ENCODE measurements around the gene CDK5. TPM values are rescaled to one million over a fixed set of nuclear protein-coding genes. Genes with fewer than 3 reads are reported as not detected.
"Not testable (repeated sequence)": the region's sequence is repeated elsewhere in the genome, so short reads cannot be mapped to it uniquely, and the experiment has no call there.

The CDK5 gene
- total RNA-seq, 5 donors from 2014 or later (not counting 1 experiment from before 2014, with no cell fraction given) = 5.3 to 8.4 (median 6.5) TPM

- peak overlapping the region; percentile 61 to 95 for H3K4me3 ChIP-seq (ENCODE audit: control insufficient read depth in 1 of 2, extremely low read depth in 1 of 2, low read length in 1 of 2)
- peaks cover 0 to 15% of the 10 kb centered on the region in 2 experiments for H3K27me3 ChIP-seq (replicated peaks in 1 of 2; ENCODE audit: control insufficient read depth in 2 of 2, extremely low read depth in 1 of 2, insufficient read depth in 2 of 2, low read length in 1 of 2)
- not testable (repeated sequence) for H3K9me3 ChIP-seq; H3K9me3 Mint-ChIP-seq; H3K36me3 Mint-ChIP-seq; H3K27me3 Mint-ChIP-seq; DNase-seq; H3K36me3 ChIP-seq (ENCODE audit: control insufficient read depth in 2 of 2, extremely low read depth in 1 of 2, insufficient read depth in 1 of 2, low read length in 1 of 2)
- CTCF ChIA-PET = interaction anchor here in 1 of 2 donors (1.0 to 1.5 kb wide), 11 partner anchors 10 to 217 kb away, joined by 3 to 19 read pairs (median 4); partner anchors contain the start of genes ABCF2 and FASTK
- Mint-ChIP-seq H3K4me3 (peak overlapping the region; percentile 87 to 93 (median 91)), H3K27ac (peak overlapping the region; percentile 98), H3K4me1 (peaks cover 21 to 38% (median 36%) of the 10 kb centered on the region in 3 donors)
- peak overlapping the region; percentile 88 for H3K27ac ChIP-seq (ENCODE audit: low read length)
- POLR2A ChIA-PET = interaction anchor here (0.8 to 1.5 kb wide), 9 partner anchors 9 to 524 kb away, joined by 3 to 11 read pairs (median 4); no protein-coding TSS in a partner anchor
- 7% methylated on average over 3 of the region's 16 CpGs for WGBS (ENCODE audit: insufficient coverage)
- peak in 2 of 4 experiments; percentile 2 to 7 for ATAC-seq (replicated peaks in 1 of 4)
- peaks cover 9 to 23% of the 10 kb centered on the region in 2 experiments for H3K4me1 ChIP-seq (ENCODE audit: control insufficient read depth in 1 of 2, extremely low read depth in 1 of 2, insufficient read depth in 2 of 2, low read length in 2 of 2)
Observed at GRCh38 chr7:151027728-151028130, 30.0 kb downstream of the CDK5 start.

GRCh38 chr7:151026771-151027727 lies 30.6 kb downstream of the CDK5 start:
- Histone ChIP-seq H3K27ac (ENCODE audit: low read length) (peak overlapping the region; percentile 88), H3K4me3 (ENCODE audit: control insufficient read depth in 1 of 2, extremely low read depth in 1 of 2, low read length in 1 of 2) (peak overlapping the region in 1 of 2 donors; percentile 95), H3K4me1 (ENCODE audit: control insufficient read depth in 1 of 2, extremely low read depth in 1 of 2, insufficient read depth in 2 of 2, low read length in 2 of 2) (peaks cover 9 to 23% of the 10 kb centered on the region in 2 experiments), H3K27me3 (replicated peaks in 1 of 2; ENCODE audit: control insufficient read depth in 2 of 2, extremely low read depth in 1 of 2, insufficient read depth in 2 of 2, low read length in 1 of 2) (peaks cover 0 to 15% of the 10 kb centered on the region in 2 experiments)
- H3K36me3 ChIP-seq (ENCODE audit: control insufficient read depth in 2 of 2, extremely low read depth in 1 of 2, insufficient read depth in 1 of 2, low read length in 1 of 2); H3K9me3 ChIP-seq; ATAC-seq (replicated peaks in 1 of 4); H3K27me3 Mint-ChIP-seq; H3K36me3 Mint-ChIP-seq; H3K9me3 Mint-ChIP-seq: not testable (repeated sequence)
- CTCF ChIA-PET = interaction anchor here in 1 of 2 donors (1.0 to 1.5 kb wide), 3 partner anchors 9 to 16 kb away, joined by 4 to 19 read pairs (median 4); no protein-coding TSS in a partner anchor
- Mint-ChIP-seq H3K4me3 (peak overlapping the region; percentile 87 to 93 (median 91)), H3K4me1 (peaks cover 21 to 35% (median 35%) of the 10 kb centered on the region in 3 donors), H3K27ac (peak overlapping the region; percentile 98)
- DNase-seq = peak in 1 of 35 experiments; percentile 26
- 60% methylated on average over 7 of the region's 19 CpGs for WGBS (ENCODE audit: insufficient coverage)
- POLR2A ChIA-PET = interaction anchor here (0.8 to 1.5 kb wide), 3 partner anchors 13 to 41 kb away, joined by 3 to 11 read pairs (median 10); no protein-coding TSS in a partner anchor

- H3K36me3 Mint-ChIP-seq = peaks cover 5% of the 10 kb centered on the region
- peaks cover 0 to 20% of the 10 kb centered on the region in 2 experiments for H3K27me3 ChIP-seq (replicated peaks in 1 of 2; ENCODE audit: control insufficient read depth in 2 of 2, extremely low read depth in 1 of 2, insufficient read depth in 2 of 2, low read length in 1 of 2)
- no peak overlapping the region for H3K27ac ChIP-seq (ENCODE audit: low read length)
- H3K4me3 Mint-ChIP-seq = no peak overlapping the region
- ATAC-seq (replicated peaks in 1 of 4) (no peak), DNase-seq (no peak)
- peaks cover 21 to 30% (median 29%) of the 10 kb centered on the region in 3 donors for H3K4me1 Mint-ChIP-seq
- no peaks in the 10 kb centered on the region for H3K9me3 ChIP-seq
- H3K4me1 ChIP-seq (ENCODE audit: control insufficient read depth in 1 of 2, extremely low read depth in 1 of 2, insufficient read depth in 2 of 2, low read length in 2 of 2) = peaks cover 9 to 23% of the 10 kb centered on the region in 2 experiments
- peaks cover 0 to under 1% of the 10 kb centered on the region in 2 donors for H3K36me3 ChIP-seq (ENCODE audit: control insufficient read depth in 2 of 2, extremely low read depth in 1 of 2, insufficient read depth in 1 of 2, low read length in 1 of 2)
- CTCF ChIA-PET = interaction anchor here in 1 of 2 donors (1.3 kb wide), 1 partner anchor 9 kb away, joined by 4 read pairs; no protein-coding TSS in a partner anchor
- 69% methylated on average over 2 of the region's 4 CpGs for WGBS (ENCODE audit: insufficient coverage)
- H3K4me3 ChIP-seq (ENCODE audit: control insufficient read depth in 1 of 2, extremely low read depth in 1 of 2, low read length in 1 of 2) = no peak overlapping the region
- H3K27ac Mint-ChIP-seq = peak overlapping the region; percentile 17 to 45
- POLR2A ChIA-PET = interaction anchor here in 1 of 2 donors (1.0 kb wide), 1 partner anchor 12 kb away, joined by 10 read pairs; no protein-coding TSS in a partner anchor
- H3K27me3 Mint-ChIP-seq = peaks cover 0 to 3% of the 10 kb centered on the region in 2 donors
- no peaks in the 10 kb centered on the region for H3K9me3 Mint-ChIP-seq
Observed at GRCh38 chr7:151025924-151026671, 31.6 kb downstream of the CDK5 start.

- Histone ChIP-seq H3K27me3 (replicated peaks in 1 of 2; ENCODE audit: control insufficient read depth in 2 of 2, extremely low read depth in 1 of 2, insufficient read depth in 2 of 2, low read length in 1 of 2) (peaks cover 5 to 33% of the 10 kb centered on the region in 2 experiments), H3K36me3 (ENCODE audit: control insufficient read depth in 2 of 2, extremely low read depth in 1 of 2, insufficient read depth in 1 of 2, low read length in 1 of 2) (no peaks in the 10 kb centered on the region), H3K4me3 (ENCODE audit: control insufficient read depth in 1 of 2, extremely low read depth in 1 of 2, low read length in 1 of 2) (no peak within 1 kb of the TSS), H3K9me3 (no peaks in the 10 kb centered on the region), H3K4me1 (ENCODE audit: control insufficient read depth in 1 of 2, extremely low read depth in 1 of 2, insufficient read depth in 2 of 2, low read length in 2 of 2) (peaks cover 9 to 21% of the 10 kb centered on the region in 2 experiments), H3K27ac (ENCODE audit: low read length) (no peak within 1 kb of the TSS)
- peaks cover 19 to 27% (median 26%) of the 10 kb centered on the region in 3 donors for H3K4me1 Mint-ChIP-seq
- ATAC-seq (replicated peaks in 1 of 4) (no peak), DNase-seq (no peak)
- CTCF ChIA-PET = interaction anchor here (0.6 kb wide), 4 partner anchors 9 to 1317 kb away, joined by 3 to 5 read pairs (median 4); no protein-coding TSS in a partner anchor
- no peak within 1 kb of the TSS for H3K27ac Mint-ChIP-seq
- POLR2A ChIA-PET = no interaction called here
- no peak within 1 kb of the TSS for H3K4me3 Mint-ChIP-seq
- H3K36me3 Mint-ChIP-seq = peaks cover 2% of the 10 kb centered on the region
- WGBS (ENCODE audit: insufficient coverage) = 74% methylated on average over 3 of the region's 4 CpGs
- H3K9me3 Mint-ChIP-seq = no peaks in the 10 kb centered on the region
- H3K27me3 Mint-ChIP-seq = peaks cover 0 to 6% of the 10 kb centered on the region in 2 donors
Observed at GRCh38 chr7:151024435-151025056, 33.2 kb downstream of the CDK5 start, which contains the start of gene ATG9B. ATG9B (minus strand) TSS chr7:151024494; CDS start chr7:151024423, 71 bp downstream.

GRCh38 chr7:151023232-151023631 lies 34.5 kb downstream of the CDK5 start:
- ChIA-PET POLR2A (no interaction called here), CTCF (no interaction called here)
- Mint-ChIP-seq H3K4me3 (no peak overlapping the region), H3K27me3 (peaks cover 0 to 14% of the 10 kb centered on the region in 2 donors), H3K4me1 (peaks cover 19 to 27% (median 26%) of the 10 kb centered on the region in 3 donors), H3K9me3 (no peaks in the 10 kb centered on the region), H3K27ac (no peak overlapping the region), H3K36me3 (no peaks in the 10 kb centered on the region)
- H3K9me3 ChIP-seq = no peaks in the 10 kb centered on the region
- H3K27me3 ChIP-seq (replicated peaks in 1 of 2; ENCODE audit: control insufficient read depth in 2 of 2, extremely low read depth in 1 of 2, insufficient read depth in 2 of 2, low read length in 1 of 2) = peaks cover 5 to 43% of the 10 kb centered on the region in 2 experiments
- H3K27ac ChIP-seq (ENCODE audit: low read length) = no peak overlapping the region
- no peak for DNase-seq
- WGBS (ENCODE audit: insufficient coverage) = 84% methylated on average over 8 of the region's 10 CpGs
- no peak overlapping the region for H3K4me3 ChIP-seq (ENCODE audit: control insufficient read depth in 1 of 2, extremely low read depth in 1 of 2, low read length in 1 of 2)
- ATAC-seq (replicated peaks in 1 of 4) = no peak
- H3K36me3 ChIP-seq (ENCODE audit: control insufficient read depth in 2 of 2, extremely low read depth in 1 of 2, insufficient read depth in 1 of 2, low read length in 1 of 2) = no peaks in the 10 kb centered on the region
- H3K4me1 ChIP-seq (ENCODE audit: control insufficient read depth in 1 of 2, extremely low read depth in 1 of 2, insufficient read depth in 2 of 2, low read length in 2 of 2) = peaks cover 5 to 23% of the 10 kb centered on the region in 2 experiments

All from T-cell (primary cell).